HUDEP-2 (cell line): ENCODE data around the gene PSMB7.

ENCODE experiments used
- DNase-seq, 76 experiments: peaks; one replicate each; lab custom pipeline; 2025; ENCODE audit not compliant: unreplicated experiment in 76 of 76; lab: John Stamatoyannopoulos, UW

The PSMB7 gene

DNA sequence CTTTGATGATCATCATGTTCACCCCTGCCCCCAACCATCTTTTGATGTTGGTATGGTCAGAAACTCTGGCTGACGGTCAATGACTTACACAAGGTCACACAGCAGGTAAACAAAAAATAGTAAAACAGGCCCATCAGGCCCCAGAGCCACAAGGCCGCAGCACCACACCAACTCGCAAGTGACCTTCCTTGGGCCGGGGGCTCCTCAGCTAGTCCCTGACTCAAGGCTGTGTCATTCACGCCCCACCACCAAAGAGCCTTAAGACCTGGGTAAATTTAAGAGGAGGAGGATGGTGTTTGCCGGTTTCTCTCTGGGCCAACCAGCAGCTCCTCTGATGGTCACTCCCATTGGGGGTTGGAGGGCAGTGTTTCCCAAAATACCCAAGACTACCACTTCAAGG is 55.8 kb downstream of the PSMB7 start:
- DNase-seq, result no peak

- DNase-seq, result no peak
Observed at GRCh38 chr9:124358631-124359030, 56.6 kb downstream of the PSMB7 start.

DNA sequence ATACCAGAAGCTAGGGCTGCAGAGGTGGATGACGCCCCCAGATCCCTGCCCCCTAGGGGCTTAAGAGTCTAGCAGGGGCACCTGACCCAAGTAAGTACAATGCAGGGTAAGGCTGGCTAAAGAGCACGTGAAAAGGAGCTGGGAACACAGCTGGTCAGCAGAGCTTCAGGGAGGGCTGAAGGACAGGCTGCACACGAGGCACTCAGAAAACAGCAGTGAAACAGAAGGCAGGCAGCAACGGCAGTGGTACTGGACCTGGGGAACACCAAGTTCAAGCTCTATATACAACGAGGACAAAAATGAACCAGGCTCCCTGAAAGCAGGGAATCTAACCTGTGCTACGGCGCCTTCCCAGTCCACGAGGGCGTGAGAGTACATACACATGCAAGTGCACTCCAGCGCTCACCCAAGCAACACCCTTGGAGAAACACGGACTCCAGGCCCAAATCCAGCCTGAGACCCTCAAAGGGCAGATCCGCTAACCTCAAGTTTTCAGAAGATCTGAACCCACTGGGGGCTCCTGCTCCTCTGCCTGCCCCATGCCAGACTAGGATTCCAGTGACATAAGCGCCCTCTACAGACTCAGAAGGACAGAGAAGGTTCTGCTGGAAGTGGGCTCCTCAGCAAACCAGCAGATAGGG is 57.4 kb downstream of the PSMB7 start:
- DNase-seq, result no peak

GRCh38 chr9:124356745-124357390 is 58.4 kb downstream of the PSMB7 start:
- DNase-seq, result no peak

DNA sequence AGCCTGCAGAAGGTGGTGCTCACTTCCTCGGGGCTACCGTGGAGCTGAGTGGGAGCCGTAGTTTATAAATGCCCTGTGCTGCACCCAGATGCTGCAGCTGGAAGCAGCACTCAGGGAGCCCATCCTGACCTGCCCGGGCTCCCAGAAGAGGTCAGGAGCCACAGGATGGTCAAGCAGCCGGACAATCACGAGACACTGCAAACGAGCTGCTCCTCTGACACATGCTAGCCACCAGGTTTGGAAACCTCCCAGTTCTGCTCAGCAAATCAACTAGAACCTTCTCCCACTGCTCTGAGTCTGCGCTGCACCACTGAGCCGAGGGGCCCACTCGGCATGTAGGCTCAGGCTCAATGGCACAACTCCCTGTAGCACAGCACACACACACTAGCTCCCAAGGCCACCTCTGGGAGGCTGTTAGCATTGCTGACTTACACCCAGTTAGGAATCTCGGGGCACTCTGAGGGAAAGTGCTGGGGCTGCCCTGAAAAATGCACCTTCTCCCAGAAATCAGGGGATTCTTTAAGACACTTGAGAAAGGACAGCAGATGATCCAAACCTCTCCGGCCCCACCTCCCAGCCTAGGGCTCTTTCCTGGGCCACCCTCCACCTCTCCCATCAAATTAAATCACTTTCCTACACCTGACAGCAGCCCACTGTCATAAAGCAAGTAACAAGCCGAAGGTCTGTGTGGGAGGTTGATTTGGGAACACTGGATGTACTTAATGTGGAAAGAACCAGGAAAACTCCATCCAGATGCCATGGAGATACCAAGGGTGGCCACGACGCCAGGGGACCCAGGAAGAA is 59.1 kb downstream of the PSMB7 start:
- DNase-seq, result no peak

DNA sequence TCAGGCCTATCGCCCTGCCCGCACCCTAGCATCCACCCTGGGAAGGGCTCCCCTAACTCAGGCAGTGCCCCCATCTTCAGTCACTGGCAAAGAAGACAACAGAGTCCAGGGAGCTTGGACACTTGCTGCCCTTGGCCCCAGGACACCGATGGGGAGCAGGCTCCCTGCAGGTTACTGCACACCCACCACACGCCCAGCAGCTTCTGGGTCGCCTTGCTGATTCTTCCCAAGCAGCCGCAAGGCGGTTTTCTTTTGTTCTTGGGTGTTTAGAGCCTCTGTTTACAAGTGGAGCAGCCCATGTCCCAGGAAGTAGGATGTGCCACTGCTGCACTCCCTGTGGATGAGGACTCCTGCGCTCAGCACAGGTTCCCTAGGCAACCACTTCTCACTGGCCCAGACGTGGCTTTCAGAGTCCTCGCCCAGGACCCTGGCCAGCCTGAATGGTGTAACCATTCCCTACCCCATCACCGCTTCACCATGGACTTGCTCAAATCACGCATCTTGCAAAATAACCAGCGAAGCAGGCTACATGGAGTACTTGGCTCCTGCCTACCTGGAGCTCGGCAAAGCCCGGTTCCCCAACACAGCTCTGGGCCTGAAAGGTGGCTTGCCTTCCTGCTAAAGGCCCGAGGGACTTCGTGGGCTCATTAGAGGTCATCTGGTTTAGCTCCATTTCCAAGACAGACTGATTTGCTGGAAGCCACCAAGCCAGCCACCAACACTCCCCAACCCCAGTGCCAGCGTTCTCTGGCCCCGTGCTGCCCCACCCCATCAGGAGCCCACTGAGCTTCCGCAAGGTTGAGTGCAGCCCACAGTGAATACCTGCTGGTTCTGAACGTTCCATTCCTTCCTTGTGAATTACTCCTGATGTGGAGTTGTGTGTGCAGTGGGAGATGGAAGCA is 60.0 kb downstream of the PSMB7 start:
- DNase-seq, result no peak

DNA sequence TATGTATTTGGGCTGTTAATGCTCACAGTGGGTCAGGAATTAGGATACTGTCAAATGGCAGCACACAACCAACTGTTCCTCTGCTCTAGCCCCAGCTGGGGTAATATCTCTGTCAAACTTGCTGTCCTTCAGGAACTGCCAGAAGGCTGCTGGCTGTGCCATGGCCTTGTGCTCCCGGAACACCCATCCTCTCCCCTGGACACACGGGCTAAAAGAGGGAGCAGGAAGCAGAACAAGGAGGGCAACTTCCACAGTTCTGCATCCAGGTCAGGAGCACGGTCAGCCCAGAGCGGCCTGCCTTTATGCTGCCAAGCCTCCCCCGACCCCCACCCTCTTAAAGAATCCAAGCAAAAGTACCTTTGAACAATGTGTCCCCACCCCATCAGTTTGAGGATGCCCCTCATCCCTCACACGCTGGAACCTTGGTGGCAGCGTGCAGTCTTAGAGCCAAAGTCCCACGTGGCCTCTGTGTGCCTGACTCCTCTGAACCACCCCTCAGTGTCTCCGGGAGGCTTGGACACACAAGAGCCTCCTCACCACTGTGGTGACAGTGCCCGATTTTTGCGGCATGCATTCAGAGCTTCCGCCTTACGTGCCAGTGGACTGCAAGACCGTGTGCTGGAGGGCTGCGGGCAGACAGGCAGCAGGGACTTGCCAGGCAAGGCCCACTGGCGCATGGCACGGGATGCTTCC is 60.8 kb downstream of the PSMB7 start:
- DNase-seq, result no peak

DNA sequence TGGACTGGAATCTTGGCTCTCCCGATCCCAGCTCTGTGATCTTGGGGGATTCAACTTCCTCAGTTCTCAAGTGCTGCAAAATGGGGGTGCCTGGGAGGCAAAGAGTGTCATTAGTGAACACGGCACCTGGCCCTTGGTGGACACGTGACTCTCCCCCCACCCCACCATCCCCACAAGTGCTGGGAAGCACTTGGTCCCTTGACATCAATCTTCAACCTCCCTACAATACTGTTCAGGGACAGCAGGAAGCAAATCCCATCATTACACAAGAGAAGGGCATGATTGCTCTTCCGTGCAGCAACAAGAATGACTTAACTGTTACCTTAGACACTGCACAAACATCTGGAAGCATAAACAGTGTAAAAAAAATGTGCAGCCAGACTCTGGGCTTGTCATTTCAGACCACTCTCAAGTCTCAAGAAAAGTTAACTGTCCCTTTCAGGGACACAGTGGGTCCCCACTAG is 61.4 kb downstream of the PSMB7 start:
- no peak for DNase-seq

DNA sequence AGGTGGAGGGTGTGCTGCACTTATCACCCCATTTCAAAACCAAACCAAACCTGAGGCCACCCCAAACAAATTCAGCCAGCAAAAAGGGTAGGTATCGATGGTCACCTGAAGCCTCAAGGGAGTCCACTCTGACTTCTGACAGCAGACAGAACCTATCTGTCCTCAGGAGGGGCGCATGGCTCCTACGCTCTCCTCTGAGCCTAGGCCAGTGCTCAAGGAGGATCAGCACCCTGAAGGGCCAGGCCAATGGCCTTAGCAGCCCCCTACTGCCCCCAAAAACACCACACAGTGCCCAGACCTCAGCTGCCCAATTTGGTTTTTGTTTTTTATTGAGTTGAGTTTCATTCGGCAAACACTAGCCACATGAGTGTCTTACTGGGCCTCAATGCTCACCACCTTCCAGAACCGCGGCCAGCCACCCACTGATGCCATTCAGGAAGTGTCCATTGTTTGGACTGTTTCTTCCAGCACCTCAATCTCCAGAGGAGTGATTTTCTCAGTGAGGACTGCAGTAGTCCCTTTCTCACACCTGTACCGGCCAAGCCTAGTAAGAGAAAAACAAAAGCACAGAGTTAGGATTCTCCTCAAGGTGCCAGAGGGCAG is 62.0 kb downstream of the PSMB7 start:
- DNase-seq, result no peak

DNA sequence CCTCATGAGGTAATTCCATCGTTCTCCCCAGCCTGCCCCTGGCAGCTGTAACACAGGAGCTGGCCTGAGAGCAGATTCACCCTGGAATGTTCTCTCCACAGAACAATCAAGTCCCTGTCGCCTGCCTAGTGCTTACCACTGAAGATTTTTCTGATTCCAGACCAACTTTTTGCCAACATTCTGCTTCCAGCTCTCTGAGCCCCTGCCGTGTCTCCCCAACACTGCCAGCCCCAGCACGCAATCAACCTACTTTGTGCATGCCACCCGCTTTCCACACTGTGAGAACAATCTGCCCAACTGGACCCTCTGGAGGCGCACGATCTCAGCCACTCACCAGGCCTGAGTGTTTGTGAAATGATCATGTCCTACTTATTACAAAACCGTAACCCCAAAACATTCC is 62.6 kb downstream of the PSMB7 start:
- no peak for DNase-seq

- no peak for DNase-seq
Observed at GRCh38 chr9:124351672-124352468, 63.4 kb downstream of the PSMB7 start.

DNA sequence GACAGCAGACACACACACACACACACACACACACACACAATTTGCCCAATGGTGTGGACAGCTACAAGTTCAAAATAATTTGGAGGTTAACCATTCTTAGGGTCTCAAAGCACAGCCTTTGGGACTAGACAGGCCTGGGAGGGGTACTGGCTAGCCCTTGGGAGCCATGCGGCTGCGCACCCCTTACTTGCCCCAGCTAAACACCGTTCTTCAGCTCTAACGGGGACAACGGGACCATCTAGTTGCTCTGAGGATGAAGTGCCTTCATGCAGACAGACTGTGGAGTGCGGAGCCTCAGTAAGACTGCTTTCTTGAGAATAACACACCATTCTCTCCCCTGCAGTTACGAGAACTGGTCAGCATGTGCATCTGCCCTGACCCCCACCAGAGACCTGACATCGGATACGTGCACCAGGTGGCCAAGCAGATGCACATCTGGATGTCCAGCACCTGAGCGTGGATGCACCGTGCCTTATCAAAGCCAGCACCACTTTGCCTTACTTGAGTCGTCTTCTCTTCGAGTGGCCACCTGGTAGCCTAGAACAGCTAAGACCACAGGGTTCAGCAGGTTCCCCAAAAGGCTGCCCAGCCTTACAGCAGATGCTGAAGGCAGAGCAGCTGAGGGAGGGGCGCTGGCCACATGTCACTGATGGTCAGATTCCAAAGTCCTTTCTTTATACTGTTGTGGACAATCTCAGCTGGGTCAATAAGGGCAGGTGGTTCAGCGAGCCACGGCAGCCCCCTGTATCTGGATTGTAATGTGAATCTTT is 64.6 kb downstream of the PSMB7 start:
- DNase-seq, result no peak

DNA sequence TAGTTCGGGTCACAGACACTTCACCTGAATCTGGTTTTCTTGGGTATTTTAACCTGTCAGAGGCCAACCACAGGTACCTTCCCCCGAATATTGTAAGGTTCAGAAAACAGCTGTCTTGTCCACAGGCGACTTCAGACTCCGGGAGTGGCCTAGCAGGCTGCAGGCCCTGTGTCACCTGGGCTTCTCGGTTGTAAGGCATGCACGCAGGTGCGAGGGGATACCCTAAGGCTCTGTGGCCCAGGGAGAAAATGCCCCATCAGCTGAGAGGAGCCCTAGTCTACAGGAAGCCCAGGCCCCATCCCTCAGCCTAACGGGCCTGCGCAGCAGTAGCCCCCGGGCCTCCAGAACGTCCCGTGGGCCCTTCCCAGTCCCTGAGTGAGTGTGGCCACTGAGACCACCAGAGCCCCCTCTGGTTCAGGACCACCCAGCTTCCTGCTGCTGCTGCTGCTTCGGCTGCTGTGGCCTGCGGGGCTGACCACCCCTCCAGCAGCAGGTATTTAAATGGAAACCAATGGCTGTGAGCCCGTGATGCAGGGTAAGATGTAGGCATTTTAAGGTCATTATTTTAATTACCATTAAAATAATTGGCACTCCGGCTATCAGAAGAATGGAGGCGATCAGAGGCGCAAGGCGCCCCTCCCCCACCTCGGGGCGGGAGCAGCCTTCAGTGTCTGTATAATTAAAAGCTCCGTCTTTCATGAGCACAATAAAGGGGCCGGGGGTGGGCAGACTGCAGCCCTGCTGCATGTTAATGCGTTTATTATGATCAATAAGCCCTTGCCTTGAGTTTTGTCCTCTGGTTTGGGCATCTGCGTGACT is 65.4 kb downstream of the PSMB7 start:
- DNase-seq, result no peak

- DNase-seq, result no peak
Observed at GRCh38 chr9:124349267-124349666, 66.0 kb downstream of the PSMB7 start.

DNA sequence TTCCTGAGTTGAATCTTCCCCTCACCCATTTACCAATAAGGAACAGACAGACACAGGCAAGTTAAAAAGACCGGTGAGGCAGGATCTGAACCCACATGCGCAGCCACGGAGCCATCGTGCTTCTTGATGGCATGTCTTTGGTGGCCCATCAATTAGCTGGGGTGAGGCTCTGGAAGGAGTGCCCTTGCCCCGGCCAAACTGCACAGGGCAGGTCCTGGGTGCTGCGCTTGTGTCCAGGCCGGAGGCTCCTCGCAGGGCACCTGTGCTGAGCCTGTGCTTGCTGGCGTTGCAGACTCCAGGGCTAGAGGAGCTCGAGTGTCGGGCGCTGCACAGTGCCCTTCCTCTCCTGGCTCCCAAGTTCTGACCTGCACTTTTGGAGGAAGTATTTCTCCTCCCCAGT is 66.4 kb downstream of the PSMB7 start:
- no peak for DNase-seq

GRCh38 chr9:124348363-124348762 is 66.9 kb downstream of the PSMB7 start:
- DNase-seq, result no peak

DNA sequence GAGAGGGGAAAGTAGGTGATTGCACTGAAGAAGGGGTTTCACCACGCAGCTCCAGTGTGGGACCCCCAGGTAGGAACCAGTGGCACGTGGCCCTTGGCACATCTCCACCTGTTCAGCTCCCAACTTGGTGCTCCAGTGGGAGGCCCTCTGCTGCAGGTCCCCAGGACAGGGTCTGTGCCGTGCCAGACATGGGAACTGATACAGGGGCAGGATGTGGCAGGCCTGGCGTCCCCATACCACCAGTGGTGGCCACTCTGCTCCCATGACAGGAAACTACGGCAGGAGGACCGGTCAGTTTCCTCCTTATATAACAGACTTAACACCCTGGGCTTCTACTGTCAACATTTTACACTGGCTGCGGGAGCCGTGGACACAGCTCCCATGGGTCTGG is 67.3 kb downstream of the PSMB7 start:
- DNase-seq, result no peak
